Colon (tissue), 2 donors: ENCODE data around the gene LDB3.

ENCODE experiments used
- FAIRE-seq: peaks from 2 replicates; lab custom pipeline; 2012; peaks lifted over from hg19 to GRCh38; lab: Jason Lieb, UNC
- donor health status: control.
- donor health status: control.

The LDB3 gene

DNA sequence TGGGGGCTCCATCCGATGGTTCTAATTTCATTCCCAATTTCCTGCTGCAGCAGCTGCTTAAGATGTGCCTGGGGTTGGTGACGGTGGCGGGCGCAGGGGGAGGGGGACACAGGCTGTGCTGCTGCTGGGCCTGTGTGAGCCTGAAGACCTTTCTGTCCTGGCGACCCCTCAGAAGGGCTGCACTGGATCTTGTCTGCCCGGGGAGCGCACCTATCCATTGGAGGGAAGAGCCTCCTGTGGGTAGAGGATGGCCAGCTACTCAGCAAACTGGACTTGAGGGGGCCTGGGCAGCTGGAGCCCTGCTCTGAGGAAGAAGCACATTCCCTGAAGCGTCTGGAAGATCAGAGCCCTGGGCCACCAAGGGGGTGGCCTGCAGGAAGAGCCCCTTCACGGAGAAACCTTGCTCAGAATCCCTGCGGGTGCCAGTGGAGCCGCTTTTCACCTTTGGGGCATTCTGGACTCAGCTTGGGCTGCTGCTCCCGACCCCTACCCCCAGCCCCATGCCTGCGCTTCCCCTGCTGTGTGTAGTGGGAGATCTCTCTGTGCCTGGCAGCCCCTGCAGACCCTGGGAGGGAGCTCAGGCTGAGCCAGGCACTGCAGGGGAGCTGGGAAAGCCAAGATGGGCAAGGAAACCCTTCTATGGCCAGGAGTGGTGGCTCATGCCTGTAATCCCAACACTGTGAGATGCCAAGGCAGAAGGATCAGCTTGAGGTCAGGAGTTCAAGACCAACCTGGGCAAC lies 17.8 kb downstream of the LDB3 start:
- FAIRE-seq: no peak

DNA sequence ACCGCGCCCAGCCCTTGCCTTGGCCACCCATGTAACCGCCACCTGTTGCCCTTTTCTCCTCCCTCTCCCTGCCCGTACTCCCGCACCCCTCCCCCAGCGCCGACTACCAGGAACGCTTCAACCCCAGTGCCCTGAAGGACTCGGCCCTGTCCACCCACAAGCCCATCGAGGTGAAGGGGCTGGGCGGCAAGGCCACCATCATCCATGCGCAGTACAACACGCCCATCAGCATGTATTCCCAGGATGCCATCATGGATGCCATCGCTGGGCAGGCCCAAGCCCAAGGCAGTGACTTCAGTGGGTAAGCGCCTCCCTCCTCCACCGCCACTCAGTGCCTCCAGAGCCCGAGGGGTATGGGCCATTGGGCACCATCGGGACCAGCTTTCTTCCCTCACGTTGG lies 18.7 kb downstream of the LDB3 start:
- no peak for FAIRE-seq

DNA sequence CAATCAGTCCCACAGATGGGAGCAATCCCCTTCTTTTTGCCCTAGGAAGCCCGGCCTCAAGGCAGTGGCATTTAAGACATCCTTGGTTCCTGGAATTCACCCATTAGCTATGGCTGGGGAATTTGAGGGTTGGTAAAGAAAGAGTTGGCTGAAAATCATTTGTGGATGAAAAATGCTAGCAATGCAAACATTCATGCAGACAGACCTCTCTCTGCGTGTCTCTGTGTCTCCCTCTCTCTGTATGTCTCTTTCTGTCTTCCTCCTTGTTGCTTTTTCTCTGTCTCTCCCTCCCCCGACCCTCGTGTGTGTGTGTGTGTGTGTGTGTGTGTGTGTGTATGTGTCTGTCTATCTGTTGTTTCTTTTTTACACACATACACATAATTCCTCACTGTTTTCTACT lies 19.4 kb downstream of the LDB3 start:
- FAIRE-seq: no peak

DNA sequence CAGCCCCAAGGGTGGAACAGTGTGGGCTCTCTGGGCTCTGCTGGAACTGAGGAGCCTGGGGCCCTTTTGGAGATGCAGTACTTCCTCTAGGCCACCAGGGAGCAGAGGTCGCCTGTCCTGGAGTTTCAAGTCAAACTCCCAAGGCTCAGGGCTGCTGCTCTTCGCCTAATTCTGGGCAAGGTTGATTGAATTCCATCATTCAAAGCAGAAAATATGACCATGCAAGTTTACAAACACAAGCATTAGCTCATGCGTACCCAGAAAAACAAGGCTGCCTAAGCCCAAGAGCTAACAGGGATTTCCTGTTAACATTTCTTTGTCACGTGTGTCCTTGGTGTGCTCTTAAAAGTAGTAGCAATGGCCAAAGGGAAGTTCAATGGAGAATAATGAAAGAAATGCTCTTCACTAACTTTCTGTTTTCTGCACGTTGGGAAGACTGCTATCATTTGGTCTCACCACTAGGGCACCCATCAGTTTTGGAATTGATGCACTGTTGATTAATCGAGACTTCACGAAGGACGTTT lies 20.1 kb downstream of the LDB3 start:
- no peak for FAIRE-seq

DNA sequence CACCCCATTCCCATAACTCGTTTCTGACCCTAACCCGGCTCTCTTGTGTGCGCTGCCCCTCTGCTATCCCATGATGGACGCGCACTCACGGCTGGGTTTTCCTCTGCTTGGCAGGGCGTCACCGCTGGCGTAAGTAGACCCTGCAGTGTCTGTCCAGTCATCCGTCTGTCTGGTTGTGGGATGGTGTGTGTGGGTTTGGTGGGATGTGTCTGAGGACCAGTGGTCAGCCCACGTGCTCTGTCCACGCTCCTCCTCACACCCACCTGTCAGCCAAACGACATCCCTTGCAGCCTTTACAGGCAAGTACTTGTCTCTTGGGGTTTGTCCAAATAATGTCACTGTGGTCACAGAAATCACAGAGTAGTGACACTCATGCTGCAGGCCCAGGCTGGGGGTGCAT lies 20.8 kb downstream of the LDB3 start:
- no peak for FAIRE-seq

DNA sequence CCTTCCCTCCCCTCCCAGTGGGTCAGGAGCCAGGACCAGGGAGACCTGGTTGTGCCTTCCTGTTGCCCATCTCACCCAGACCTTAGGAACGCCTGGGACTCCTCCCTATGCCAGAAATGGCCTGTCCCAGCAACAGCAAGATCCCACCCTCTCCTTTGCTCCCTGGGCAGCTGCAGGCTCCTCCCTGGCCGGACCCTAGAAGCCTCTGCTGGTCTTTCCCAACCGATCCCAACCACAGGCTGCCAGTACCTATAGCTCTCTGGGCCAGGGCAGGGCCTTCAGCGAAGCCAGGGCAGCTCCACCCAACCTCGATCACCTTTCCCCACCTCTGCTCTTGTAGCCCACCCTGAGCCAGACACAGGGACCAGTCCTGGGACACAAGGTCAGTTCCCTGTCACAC lies 21.9 kb downstream of the LDB3 start:
- FAIRE-seq: no peak

DNA sequence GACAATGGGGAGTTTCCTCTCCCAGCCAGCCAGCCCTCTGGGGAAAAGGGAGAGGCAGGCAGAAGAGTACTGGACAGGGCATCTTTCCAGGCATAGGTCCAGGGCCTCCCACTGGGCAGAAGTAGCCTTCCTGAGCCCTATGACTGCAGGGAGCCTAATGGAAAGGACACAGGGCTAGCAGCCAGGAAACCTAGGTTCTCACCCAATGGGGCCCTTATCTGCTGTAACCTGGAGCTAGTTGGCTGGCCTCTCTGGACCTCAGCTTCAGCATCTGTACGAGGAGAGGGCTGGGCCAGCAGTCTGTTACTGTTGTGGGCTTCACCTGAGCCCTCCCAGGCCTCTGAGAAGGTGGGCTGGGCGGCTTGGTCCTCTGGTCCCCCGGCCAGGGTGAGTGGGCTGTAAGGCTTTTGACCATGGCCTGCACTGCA lies 22.4 kb downstream of the LDB3 start:
- no peak for FAIRE-seq

DNA sequence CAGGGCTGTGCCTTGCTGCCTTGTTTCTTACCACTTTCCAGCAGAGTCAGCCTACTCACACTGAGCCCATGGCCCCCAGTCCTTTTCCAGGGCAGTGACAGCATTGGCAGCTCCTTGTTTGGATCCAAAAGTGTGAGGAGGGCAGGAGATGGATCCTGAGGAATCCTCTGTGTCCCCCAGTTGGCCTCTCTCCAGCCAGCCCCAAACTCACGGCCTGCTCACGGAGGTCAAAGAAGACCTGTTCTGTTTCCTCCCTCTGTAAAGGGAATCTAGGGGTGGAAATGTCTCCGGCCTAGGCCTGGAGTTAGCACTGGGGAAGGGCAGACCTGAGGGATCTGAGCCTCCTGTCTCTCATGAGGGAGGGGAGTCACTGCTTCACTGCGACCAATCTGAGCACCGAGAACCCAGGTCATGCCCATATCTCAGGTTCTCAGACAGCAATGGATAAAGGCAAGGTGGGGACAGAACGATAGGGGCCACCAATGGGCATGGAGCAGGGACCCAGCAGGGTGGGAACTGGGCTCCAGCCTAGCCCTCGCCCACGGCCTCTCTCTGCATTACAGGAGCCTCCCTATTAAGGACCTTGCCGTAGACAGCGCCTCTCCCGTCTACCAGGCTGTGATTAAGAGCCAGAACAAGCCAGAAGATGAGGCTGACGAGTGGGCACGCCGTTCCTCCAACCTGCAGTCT lies 23.2 kb downstream of the LDB3 start:
- FAIRE-seq: no peak

DNA sequence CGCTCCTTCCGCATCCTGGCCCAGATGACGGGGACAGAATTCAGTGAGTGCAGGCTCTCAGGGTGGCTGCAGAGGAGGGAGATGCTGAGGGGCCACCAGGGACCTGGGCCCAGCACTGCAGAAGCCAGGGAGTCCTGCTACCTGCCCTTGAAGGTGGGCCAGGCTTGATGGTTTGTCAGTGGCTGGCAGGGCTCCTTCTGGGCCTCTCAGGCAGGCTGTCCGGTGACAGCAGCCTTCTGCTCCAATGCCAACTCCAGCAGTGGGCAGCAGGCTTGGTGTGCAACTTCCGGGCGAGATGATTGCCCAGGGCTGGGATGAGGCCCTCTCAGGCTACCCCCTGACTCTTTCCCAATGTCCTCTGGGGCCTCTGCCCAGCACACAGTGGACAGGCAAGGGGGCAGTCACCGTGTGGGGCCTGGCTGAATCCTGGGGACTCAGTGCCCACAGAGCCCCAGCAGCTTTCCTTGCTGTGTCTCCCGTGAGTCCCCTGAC lies 23.8 kb downstream of the LDB3 start:
- FAIRE-seq: no peak

DNA sequence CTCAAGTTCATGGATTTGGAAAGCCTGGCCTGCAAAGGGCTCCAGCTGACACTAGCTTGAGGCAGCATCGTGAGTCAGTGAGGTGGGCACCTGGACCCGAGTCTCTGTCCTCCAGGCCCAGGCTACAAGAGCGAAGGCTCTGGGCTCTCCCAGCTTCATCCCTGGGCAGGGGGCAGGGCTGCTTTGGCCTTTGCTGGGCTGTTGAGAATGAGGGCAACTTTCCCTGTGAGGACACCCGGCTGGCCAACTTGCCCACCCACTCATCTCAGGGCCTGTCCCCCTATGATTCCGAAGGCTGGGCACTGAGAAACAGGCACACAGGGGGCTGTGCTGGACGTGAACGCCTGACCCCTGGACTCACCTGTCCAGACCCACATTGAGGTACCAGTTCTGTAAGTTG lies 24.4 kb downstream of the LDB3 start:
- no peak for FAIRE-seq

DNA sequence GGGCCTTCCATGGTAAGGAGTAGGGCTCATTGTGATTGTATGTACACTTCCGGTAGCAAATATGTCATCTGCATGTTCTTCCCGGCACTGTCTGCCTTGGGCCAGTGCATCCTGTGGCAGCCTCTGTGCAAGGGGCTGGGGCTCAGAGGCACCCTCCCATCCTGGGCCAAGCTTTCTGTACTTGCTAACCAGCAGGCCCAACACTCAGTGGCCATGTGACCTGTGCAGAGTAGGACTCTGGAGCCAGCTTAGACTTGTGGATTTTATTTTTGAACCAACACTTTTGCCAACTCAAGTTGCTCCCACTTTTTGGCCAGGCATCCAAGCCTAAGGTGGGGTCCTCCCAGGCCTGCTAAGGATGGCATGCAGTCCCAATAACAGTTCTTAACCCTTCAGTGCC lies 25.0 kb downstream of the LDB3 start:
- no peak for FAIRE-seq

DNA sequence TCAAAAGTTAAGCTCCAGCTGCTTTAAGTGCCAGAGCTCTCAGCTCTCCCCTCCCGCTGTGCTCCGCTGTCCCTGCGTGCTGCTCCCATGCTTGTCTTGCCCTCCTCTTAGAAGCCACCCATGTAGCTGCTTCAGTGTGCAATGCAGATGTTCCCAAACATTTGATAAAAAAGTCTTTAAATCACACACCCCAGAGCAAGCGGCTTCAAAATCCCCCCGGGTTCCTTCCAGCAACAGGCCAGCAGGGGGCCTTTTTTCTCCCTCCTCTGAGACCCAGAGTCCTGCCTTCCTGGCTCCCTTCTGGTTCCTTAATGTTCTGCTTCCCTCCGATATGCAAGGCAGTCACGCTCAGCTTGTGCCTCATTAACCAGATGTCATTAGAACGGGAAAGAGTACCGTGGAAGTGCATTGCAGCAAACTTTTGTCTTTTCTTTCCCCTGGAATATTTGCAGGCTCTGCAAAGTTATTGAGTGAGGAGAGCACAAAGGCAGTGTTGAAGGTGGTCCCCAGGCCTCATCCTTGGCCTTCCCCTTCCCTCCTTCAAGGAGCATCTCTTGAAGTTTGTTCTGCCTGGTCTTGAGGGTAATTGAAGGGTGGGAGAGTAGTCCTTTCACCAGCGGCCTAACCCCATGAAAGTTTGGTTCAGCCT lies 25.5 kb downstream of the LDB3 start:
- no peak for FAIRE-seq

DNA sequence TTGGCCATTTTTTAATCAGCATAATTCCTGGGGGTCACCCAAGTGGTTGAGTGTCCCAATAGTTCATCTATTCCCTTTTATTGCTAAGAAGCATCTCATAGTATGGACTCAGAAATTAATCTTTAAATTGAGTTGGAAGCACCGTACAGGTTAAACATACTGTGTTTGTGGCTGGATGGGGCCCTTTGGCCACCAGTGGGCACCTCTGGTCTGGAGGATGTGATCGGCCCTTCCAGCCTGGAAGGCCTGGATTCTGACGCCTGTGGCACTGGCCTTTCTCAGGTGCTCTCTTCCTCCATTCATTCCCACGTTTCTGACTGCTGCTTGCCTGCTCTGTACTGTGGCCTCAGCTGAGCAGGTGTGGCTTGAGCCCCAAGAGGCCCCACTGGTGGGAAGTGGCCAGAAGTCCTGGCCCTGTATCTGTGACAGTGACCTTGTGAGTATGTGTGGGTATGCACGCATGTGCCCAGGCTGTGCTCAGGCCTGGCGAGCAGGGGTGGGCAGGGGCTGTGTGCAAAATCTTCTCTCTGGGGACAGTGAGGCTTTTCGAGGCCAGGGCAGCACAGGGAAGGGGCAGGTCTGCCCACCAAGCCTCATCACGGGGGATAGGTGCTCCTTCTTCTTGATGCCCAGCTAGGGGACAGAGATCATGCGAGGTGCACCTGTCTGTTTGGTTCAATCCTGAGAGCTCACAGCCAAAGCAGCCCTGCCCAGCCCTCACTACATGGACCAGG lies 30.1 kb downstream of the LDB3 start:
- no peak for FAIRE-seq

DNA sequence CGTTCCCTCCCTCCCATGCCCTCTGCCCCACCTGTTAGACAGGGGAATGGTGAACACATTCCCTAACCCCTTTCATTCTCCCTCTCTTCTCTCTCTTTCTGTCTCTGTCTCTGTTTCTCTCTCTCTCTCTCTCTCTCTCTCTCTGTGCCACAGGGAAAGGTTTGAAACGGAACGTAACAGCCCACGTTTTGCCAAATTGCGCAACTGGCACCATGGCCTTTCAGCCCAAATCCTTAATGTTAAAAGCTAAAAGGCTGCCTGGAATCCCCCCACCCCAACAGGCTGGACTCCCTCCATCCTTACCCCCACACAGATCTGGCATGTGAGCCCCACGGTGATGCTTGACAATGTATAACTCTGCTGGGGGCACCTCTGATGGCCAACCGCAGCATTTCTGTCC lies 30.8 kb downstream of the LDB3 start:
- no peak for FAIRE-seq

DNA sequence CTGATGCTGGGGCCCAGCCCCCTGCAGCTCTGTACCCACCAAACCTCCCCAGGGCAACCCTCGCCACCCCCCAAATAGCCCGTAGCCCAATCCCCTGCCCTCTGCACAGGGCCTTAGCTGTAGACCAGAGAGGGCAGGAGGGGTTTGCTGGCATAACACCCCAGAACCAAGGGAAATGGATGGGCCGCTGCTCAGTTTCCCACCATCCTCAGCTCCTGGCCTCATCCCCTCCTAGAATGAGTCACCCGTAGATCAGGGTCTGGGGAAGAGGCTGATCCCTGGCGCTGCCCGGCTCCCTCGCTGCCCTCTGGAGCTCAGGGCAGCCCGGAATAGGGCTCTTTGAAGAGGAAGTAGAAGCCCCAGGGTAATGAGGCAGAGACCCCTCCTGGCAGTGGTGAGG lies 31.2 kb downstream of the LDB3 start:
- no peak for FAIRE-seq

DNA sequence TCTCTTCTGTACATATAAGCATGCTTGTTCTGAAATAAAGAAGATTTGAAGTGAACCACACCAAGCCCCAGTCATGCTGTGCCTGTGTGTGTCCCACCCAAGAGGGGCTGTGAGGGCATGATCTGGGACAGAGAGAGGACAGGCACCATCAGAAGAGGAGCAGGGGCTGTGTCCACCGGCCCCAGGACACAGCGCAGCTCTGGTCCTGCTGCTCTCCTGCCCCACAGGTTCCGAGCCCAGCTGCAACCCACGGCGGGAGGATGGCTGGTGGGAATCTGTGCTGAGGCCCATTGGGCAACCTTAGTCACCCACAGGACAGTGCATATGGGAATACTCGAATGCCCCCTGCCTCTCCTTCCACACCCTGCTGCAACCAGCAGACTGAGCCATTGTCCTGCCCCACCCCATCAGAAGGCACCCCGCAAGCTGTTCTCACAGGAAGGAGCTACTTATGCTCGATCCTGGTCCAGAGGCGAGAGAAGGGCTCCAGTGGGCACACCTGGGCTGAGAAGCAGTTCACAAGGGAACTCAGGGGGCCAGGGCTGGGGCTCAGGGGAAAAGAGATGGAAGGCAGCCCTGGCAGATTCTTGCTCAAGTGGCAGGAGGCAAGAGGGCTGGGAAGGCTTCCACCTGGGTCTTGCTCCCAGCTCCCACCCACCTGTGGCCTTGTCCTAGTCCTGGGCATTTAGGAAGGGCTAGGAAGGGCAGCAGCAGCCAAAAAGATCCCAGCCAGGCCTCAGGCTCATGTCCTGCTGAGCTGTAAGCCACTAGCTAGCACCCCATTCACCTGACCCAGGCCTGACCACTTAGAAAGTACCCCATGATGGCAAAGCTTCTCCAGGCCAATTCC lies 31.9 kb downstream of the LDB3 start:
- no peak for FAIRE-seq

DNA sequence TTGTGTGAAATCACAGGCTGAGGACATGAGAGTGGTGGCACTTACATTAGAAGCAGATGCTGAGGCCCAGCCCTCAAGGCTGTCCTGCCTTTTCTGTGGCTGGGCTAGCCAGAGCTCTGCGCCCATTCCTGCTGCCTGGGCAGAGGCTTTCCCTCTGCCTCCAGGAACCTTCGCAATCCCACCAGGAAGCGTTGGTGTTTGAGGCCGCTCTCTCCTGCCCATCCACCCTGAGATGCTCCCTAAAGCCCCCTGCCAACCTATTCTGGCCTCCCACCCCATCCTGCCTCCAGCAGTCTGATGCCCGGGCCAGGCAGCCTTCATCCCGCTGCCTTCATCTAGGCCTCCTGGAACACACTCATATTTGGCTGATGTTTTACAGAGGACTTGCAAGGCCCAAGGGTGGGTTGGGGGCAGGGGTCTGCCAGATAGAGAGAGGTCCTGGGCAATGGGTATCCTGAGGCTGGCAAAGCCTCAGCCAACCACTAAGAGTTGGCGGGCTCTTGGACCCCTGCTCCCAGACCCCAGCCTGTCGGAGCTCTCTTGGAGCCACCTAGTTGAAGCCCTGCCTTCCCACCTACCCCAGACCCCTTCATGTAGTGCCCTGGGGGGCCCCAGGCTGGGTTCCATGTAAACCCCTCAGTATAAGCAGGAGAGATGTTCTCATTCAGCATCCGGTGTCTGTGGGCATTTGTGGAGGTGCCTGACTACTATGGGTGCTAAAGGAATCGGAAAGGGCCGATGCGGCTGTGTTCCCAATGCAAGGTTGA lies 32.7 kb downstream of the LDB3 start:
- FAIRE-seq: no peak

DNA sequence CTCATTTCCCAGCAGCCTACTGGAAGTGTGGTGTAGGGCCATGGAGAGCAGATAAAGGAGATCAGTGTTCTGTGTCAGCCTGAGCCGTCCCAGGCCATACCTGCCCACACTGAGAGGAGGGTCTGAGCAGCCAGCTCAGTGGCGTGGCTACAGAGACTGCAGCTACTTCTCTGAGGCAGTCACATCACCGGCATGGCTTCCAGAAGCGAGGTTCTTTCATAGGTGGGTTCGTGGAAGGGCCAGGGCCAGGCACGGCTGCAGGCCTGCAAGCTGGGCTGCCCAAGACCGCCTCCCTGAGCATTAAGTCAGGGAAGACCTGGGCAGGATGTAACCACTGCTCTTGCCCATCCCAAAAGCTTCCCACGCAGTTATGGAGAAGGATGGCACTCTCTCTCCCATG lies 34.9 kb downstream of the LDB3 start:
- no peak for FAIRE-seq

DNA sequence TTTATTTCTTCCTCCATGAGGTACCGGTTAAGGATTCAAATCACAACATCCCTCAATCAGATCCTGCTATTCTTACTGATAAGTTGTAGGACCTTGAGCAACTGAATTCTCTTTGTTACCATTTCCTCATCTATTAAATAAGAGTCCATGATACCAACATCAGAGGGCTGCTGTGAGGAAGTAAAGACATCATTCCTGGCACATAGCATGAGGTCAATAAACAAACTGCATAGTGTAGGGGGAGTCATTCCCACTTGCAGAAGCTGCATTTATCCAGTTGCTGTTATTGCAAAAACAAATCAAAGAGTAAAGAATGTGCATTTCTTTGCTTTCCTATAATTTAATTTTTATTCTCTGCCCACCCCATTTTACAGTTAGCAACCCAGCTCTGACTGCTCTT lies 36.8 kb downstream of the LDB3 start:
- FAIRE-seq: no peak

DNA sequence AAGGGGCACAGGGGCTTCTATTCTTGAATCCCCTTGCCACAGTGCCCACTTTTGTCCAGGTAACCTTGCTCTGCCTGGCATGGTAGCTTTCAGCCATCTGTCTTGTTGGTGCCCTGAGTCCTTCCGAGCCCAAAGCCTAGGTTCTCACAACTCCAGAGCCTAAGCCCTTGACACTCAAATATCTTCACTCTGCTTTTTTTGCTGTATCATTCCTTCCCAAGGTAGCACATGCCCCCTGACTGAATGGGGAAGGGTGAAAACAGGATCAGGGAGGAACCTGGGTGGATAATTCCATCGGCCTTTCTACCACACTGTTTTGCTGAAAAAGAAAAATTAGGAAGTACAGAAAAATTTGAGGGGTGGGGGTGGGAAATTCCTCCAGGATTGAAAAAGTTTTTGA lies 37.6 kb downstream of the LDB3 start:
- FAIRE-seq: no peak

DNA sequence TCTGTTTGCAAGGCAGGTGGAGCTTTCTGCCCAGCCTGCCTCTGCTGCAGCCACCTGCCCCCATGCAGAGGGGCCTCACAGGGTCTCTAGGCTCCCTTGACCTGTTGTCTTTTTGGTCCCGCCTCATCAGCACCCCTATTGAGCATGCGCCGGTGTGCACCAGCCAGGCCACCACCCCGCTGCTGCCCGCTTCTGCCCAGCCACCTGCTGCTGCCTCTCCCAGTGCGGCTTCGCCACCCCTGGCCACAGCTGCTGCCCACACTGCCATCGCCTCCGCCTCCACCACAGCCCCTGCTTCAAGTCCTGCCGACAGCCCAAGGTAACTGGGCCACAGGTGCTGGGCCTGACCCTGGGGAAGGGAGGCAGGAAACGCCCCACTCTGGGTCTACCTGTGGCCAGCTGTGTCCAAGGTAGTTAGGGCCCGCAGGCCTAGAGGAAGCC lies 38.1 kb downstream of the LDB3 start:
- no peak for FAIRE-seq
